GM20431 (cell line): Measurements from ENCODE around the gene LCE3A.
"Not testable (repeated sequence)": the region's sequence is repeated elsewhere in the genome, so short reads cannot be mapped to it uniquely, and the experiment has no call there.

ENCODE experiments used
- in situ Hi-C: fragments of 300-500 bp; cut with MseI, MboI; formaldehyde crosslinking; loops from one replicate; pipeline ENCODE4 v1.15.0; 2020; ENCODE audit warnings: low sequenced_read_pairs; ENCODE audit not compliant: unreplicated experiment

LCE3A gene, protein sequence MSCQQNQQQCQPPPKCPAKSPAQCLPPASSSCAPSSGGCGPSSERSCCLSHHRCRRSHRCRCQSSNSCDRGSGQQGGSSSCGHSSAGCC

DNA sequence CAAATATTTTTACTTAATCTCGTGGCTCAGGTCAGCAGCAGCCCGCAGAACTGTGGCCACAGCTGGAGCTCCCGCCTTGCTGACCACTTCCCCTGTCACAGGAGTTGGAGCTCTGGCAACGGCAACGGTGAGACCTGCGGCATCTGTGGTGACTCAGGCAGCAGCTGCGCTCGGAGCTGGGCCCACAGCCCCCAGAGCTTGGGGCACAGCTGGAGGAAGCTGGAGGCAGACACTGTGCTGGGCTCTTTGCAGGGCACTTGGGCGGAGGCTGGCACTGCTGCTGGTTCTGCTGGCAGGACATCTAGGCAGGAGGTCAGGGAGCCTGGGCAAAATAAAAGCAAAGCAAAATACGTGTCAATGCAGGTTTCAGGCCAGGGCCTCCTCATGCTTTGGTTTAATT lies at the start of gene LCE3A:
Gene LCE3A, minus strand, starts transcription at position 301 of the 400 bp plus-strand sequence. Its CDS starts 0 bp downstream, at position 301.
- in situ Hi-C loops: no loop called here

DNA sequence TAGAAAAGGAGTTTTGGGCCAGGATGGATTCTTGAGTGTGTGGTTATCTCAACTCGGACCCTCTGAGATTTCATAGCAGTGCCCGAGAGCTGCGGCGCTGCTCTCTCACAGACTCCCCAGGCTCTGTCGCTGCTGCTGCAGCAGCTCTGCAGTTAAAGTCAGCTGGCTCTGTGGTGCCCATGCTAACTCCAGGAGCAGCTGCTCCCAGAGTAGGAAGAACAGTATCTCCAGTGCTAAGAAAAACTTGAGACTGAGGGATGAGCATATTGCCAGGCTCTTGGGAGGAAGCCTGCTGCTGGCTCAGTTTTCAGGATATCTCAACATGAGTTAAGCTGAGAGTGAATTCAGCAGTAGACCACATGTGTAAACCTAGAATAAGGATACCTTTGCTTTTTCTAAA lies 44.7 kb upstream of the LCE3A start:
- in situ Hi-C loops: no loop called here

DNA sequence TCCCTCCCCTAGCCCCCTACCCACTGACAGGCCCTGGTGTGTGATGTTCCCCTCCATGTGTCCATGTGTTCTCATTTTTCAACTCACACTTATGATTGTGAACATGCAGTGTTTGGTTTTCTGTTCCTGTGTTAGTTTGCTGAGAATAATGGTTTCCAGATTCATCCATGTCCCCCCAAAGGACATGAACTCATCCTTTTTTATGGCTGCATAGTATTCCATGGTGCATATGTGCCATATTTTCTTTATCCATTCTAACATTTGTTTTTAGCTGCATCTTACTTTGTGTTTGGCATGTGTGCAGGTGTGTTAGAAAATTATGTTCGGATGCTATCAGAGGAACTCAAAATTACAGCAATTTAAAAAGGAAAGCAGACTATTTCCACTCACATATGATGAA lies 43.3 kb upstream of the LCE3A start:
- in situ Hi-C loops: not testable (repeated sequence)

DNA sequence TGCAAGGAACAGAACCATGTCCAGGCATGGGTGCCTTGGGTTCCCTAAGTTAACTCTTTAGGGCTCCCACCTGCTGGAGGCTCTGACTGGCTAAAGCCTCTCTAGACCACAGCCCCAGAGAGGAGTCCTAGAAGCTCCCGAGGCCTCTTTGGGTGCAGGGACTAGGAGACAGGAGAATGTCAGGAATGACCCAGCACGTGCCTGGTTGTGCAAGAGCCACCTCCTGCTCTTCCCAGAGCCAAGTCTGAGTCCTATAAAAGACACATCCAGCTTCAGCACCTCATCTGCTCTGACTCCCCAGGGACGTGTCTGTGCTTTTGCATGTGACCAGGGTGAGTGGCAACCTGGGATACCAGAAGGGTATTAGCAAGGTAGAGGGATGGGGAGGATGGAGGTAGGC lies 40.2 kb upstream of the LCE3A start, which contains the start of gene LCE2D:
Gene LCE2D, plus strand, starts transcription at position 283 of the 400 bp plus-strand sequence. CDS start 726 bp downstream, outside the sequence.
- in situ Hi-C loops: no loop called here

DNA sequence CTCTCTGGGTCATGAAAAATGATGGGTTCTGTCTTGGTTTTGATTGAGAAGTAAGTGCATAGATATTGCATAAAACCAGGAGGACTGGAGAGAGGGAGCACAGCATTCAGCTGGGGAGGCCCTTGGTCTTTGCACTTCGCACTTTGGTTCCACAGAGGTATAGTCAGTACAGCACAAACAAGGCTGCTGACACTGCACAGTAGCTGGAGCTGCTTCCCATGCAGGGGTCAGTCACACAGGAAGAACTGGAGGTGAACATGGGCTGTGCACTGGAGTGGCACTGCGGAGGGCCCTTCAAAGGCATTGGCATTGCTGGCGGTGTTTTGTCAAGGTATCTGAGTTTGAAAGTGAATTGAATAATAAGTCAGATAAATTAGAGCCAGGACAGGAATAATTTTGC lies 35.7 kb upstream of the LCE3A start:
- in situ Hi-C loops: no loop called here

DNA sequence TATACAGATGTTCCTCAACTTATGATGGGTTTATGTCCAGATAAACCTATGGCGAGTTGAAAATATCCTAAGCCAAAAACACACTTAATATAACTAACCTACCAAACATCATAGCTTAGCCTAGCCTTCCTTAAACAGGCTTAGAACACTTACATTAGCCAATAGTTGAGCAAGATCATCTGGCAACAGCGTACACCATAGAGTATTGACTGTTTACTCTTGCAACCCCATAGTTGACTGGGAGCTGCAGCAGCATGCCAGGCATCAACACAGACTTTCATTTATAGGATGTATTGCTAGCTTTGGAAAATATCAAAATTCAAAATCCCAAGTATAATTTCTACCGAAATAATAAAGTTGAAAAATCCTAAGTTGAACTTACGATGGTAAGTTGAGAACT lies 34.8 kb upstream of the LCE3A start:
- in situ Hi-C loops: no loop called here

DNA sequence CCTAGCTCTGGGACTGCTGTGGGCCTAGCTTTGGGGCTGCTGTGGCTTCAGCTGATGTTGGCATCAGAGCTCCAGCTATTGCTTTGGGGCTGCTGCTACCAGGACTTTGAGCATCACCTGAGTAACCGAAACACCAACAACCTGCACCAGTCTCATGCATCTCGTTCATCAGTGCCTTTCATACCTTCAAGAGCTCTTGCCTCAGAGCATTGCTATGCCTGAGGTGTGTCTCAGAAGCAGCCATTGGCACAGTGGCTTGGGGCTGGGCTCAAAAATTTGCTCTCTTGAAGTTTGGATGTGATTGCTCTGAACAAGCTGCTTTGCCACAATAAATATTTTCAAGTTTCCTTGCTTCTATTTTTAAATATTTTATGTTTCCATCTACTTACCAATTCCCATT lies 33.6 kb upstream of the LCE3A start:
- in situ Hi-C loops: no loop called here

DNA sequence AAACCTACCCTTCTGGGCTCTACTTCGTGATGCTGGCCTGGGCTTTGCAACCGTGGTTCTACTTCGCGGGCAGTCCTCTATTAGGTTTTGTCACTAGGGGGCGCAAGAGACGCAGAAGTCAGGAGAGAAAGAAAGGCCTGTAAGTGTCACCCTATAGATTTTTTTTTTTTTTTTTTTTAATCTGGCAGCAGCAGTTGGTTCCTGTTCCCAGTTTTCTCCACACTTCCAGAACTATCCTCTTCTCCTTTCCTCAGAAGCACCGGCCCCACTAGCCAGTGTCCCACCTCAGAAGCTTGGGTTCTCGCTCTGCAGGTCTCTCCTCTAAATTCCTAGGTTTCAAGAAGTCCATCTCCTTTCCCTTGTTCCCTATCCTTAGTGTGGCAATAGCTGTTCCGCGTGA lies 31.2 kb upstream of the LCE3A start:
- in situ Hi-C loops: no loop called here

DNA sequence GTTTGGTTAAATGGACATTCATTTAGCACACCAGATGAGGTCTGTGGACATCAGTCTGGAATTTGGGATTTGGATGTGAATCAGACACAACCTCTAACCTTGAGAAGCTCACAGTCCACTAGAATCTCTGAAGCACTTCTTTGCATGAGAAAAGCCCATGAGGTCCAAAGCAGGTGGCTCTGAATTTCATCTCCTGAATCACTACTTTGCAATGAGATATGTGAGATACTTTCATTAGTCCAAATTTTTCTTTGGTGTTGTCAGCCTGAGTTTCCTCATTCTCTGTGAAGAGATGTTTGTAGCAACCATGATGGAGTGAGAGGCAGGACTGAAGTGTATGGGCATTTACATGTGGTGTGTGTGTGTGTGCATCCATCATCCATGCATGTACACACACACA lies 23.8 kb upstream of the LCE3A start:
- in situ Hi-C loops: no loop called here

DNA sequence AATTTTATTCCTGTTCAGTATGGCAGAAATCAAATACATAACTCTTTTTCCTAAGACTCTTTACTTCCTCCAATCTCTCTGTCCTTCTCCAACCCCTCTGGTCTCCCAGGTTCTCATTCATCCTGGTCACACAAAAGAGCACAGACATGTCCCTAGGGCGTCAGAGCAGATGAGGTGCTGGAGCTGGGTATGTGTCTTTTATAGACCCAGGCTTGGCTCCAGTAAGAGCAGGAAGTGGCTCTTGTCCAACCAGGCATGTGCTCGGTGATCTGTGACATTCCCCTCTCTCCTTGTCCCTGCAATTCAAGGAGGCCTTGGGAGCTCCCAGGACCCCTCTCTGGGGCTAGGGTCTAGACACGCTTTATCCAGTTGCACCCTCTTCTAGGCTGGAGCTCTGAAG lies 22.2 kb upstream of the LCE3A start:
- in situ Hi-C loops: no loop called here

DNA sequence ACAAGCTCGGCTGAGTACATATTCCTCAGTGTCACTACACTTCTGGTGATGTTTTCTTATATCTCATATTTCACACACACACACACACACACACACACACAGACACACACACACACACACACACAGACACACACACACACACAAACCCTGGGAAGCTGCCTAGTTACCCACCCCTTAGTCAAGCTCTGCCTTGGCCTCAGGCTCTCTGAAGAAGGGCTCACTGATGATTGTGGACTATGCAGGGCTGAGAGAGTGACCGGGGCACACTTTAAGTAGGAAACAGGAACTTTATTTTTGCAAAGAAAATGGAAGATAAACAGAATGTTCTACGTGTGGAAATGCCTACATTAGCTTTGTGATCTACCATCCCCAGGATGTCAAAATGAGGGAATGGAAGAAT lies 21.0 kb upstream of the LCE3A start:
- in situ Hi-C loops: no loop called here

DNA sequence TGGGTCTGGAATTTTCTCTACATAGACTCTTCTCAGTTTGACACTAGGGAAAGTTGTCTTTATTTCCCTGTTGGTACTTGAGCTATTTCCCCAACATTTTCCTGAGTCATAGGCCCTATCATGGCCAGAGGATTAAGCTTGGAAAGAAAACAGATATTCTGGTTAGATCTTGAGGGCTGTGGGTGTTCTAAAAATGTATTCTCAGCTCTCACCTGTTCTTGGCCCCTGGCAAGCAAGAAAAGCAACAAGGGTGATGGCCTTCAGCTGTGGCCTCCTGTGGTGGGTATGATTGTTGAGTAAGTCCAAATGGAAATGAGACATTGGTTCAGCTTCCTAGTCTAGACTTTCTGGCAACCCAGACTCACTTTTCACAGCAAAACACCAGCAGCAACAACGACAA lies 17.4 kb upstream of the LCE3A start:
- in situ Hi-C loops: no loop called here

DNA sequence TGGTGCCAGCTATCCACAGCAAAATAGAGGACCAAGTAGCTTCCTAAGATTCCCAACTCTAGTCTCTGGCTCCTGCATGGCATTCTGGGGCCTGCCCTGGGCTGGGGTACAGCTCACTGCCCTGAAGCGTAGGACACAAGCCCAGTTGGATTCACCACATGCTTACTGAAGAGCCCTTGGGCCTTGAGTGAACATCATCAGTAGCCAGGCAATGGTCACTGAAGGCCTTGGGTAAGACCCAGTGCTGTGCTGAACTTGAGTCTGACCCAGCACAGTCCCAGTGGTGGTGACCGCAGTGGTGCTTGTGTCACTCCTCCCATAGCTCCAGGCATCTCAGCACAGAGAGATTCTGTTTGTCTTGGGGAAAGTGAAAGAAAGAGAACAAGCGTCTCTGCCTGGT lies 7.7 kb upstream of the LCE3A start:
- in situ Hi-C loops: no loop called here

DNA sequence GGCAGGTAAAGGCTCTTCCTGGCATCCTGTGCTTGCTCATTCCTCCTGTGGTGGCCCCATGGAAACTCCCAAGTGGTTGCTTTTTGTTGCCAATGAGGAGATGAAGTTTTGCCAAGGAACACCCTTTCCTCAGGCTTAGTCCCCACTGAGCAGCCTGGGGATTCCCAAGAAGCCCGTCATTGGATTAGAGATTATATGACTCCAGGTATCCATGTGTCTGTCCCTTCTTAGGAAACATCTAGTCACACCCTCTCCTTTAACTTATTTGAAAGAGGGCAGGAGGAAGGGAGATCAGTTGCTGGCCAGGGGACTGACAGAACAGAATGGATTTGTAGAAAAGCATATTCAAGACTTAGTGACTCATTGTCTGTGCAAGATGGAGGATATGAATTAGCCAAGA lies 3.8 kb upstream of the LCE3A start:
- in situ Hi-C loops: no loop called here

DNA sequence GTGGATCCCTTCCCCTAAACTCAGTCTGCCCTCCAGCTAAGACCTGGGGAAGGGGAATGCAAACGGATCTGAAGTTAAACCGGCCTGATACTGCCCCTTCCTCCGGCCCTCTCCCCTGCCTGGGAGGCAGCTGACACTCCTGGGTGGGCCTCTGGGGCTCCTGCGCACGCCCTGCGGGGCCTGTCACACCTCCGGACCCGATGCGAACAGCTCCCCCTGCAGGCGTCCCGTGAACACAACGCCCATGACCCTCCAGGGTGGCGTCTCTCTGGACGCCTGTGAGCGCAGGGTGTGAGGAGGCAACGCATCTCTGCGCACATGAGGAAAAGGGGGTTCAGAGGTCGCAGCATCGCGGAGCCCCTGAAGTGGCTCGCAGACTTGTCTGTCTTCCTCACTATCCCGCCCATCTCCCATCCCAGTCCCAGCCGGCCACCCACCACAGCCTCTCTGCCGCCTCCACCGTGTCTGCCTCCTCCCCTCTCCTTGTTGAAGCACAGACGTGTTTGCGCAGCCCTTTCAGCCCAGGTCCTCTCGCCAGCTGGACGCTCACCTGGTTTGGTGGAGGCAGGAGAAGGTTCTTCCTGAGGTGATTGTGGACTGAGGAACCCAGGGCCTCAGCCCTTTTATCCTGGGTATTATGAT lies 421 bp upstream of the LCE3A start:
- in situ Hi-C loops: no loop called here

DNA sequence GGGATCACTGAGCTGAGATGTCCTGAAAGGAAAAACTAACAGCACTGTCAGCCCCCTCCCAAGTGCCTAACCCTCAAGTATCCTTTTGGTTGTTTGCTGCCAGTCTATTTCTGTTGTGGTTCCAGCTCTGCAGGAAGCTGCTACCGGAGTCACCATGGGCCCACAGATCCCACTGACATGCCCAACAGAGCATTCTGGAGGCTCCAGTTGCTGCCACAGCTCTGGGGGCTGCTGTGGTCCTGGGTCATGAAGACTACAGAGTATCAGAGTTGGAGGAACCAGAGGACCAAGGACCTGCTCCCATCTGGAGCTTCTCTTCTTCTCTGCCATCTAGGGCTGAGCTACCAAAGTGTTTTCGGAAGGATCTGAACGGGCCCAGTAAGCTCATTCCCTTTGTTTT lies 910 bp downstream of the LCE3A start:
- in situ Hi-C loops: no loop called here

DNA sequence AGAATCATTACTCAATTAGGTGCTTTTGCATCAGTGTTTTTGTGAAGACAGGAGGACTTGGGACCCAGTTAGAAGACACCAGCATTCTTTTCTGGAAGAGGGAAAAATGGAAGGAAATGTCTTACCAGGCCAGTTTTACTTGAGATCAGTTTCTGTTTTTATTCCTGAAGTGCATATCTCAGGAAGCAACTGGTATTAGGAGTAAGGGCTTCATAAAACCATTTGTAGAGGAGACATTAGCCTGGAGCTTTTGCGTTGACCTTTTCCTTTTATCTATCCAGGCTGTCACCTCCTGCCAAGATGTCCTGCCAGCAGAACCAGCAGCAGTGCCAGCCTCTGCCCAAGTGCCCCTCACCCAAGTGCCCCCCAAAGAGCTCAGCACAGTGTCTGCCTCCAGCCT lies 9.4 kb downstream of the LCE3A start, which contains the start of gene LCE3B:
Gene LCE3B, plus strand, starts transcription at position 301 of the 400 bp plus-strand sequence. Its CDS starts 0 bp downstream, at position 301.
- in situ Hi-C loops: no loop called here

DNA sequence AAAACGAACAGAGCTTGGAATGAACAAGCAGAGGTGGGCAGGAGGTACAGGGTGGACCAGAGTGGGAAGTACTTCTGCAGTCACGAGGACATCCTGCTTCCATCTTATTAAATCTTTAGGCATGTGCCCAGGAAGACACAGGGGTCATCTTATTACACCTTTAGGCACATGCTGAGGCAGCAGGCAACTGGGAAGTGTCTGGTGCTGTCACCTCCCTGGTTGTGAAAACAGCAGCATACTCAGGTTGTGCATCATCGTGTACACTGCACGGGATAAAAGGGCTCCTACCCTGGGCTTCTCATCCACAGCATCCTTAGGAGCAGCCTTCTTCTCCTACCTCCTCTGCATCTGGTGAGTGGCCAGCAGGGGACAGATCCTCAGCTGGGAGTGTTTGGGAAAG lies 23.0 kb downstream of the LCE3A start, which contains the start of gene LCE3C:
Gene LCE3C, plus strand, starts transcription at position 301 of the 400 bp plus-strand sequence. CDS start 498 bp downstream, outside the sequence.
- in situ Hi-C loops: no loop called here

DNA sequence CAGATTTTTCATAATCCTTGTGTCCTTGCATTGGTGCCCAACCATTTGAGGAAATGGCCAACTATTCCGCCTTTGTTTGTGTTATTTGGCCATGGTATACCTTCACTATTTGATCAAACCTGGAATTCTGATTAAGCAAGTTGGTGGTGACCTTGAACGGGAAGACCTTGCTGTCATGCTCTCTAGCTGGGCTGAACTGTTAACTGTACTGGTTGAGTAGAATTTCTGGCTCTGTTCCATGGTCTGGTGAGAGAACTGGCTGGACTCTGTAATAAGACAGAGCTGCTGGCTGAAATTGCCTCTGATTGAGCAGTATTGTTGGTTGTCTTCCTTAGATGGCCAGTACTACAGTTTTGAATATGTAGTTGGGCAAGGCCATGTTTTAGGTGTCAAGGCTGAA lies 25.9 kb downstream of the LCE3A start:
- in situ Hi-C loops: no loop called here

DNA sequence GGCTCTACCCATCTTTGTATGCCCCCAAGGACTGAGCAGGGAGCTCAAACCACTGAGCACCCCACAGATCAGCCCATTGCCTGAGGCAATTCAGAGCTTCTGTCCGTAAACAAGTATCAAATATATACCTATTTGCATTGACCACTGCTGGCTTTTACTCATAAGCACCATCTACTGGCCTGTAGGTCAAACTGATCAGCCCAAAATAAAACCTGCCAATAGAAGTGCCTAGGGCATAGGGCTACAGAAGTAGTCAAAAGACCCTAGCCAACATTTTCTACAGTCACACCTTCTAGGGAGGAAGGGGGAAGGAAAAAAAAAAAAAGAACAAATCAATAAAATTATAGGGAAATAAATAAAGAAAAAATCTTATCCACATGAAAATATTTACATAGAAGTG lies 37.3 kb downstream of the LCE3A start:
- in situ Hi-C loops: no loop called here

DNA sequence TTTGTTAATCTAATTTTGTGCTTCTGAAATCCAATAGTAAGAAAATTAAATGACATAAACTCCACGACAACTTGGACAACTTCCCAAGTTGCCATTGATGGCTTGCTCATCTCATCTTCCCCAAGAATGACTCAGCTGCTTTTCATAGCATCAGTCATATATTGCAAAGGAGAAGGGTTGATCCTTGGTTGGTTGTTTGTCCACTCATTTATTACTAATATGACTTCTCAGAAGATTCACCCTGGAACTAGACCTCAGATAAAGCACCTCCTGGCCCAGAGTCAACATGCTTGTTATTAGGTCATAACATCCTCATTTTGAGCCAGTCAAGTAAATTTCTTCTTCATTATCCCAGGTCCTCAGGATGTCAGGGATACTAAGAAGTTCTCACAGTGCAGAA lies 40.3 kb downstream of the LCE3A start:
- in situ Hi-C loops: no loop called here

DNA sequence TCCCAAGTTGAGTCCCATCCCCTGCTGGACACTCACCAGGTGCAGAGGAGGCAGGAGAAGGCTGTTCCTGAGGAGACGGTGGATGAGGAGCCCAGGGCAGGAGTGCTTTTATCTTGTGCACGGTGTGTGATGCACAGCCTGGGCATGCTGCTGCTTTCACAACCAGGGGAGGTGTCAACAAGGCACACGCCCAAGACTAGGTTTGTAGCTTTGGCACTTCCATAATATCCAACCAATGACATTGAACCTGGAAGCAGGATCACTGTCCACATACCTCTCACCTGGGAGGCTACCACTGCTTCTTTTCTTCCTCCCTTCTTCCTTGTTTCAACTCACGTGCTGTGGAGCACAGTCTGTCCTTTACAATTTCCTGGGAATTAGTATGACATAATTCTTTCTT lies 42.5 kb downstream of the LCE3A start, which contains the start of gene LCE3D:
Gene LCE3D, minus strand, starts transcription at position 84 of the 400 bp plus-strand sequence. CDS start 580 bp downstream, outside the sequence.
- in situ Hi-C loops: no loop called here
